HCT116 (cell line): ENCODE results near the gene PLD5. TPM values are rescaled to one million over a fixed set of nuclear protein-coding genes. Genes with fewer than 3 reads are reported as not detected.

ENCODE experiments used
- ATAC-seq: fragments of 200-7000 bp; cut with Tn5 transposase; 2 replicates; pipeline ENCODE4 v1.9.1; 2020; ENCODE audit warnings: mild to moderate bottlenecking, moderate library complexity
- BruUV-seq: library from RNA; stranded (reverse); fragments of 400-500 nt; replicated peaks from 2 replicates; lab custom pipeline; 2021; lab: Mats Ljungman, UMichigan
- CTCF ChIA-PET: fragments of 300-600 bp; sonication (Branson Sonifier 250); formaldehyde crosslinking; loops from one replicate; lab custom pipeline; 2021; ENCODE audit warnings: antibody characterized with exemption; lab: Charles Lee
- POLR2A ChIA-PET: fragments of 300-600, 350-600 bp; sonication (Branson Sonifier 250); formaldehyde crosslinking; loops from one replicate; lab custom pipeline; 2021; ENCODE audit warnings: antibody characterized with exemption; lab: Charles Lee
- RAD21 ChIA-PET, 2 experiments: fragments of 300-600 bp; sonication (Branson Sonifier 250); formaldehyde crosslinking; loops; one replicate each; lab custom pipeline; 2023; ENCODE audit warnings: low total read pairs in 2 of 2; ENCODE audit not compliant: uncharacterized antibody in 2 of 2, unreplicated experiment in 2 of 2, low non-redundant PET in 1 of 2; lab: Charles Lee
- DNase-seq: peaks from one replicate; pipeline ENCODE4 v3.0.0-alpha.2; 2010; ENCODE audit warnings: low read depth, low spot score
- H2AFZ ChIP-seq: fragments of 200-600 bp; shearing (Covaris generic), sonication (generic); 2 replicates; pipeline ENCODE4 v1.6.1; 2017; ENCODE audit warnings: low read depth, mixed run types, mixed read lengths, antibody characterized with exemption, low read length; ENCODE audit not compliant: poor library complexity, severe bottlenecking
- H3K27ac ChIP-seq: 2 replicates; pipeline ENCODE4 v1.5.1; 2012; ENCODE audit warnings: low read depth, low read length
- H3K27me3 ChIP-seq: fragments of 200-600 bp; sonication (generic); 2 replicates; pipeline ENCODE4 v1.6.1; 2016; ENCODE audit warnings: mixed run types, low read length, mixed read lengths; ENCODE audit not compliant: insufficient read depth
- H3K36me3 ChIP-seq, 2 experiments: fragments of 200-500 bp in 1 of 2; fragments of 200-600 bp in 1 of 2; sonication (Bioruptor generic) in 1 of 2; sonication (generic) in 1 of 2; 2 replicates each; pipeline versions ENCODE4 v1.5.1 to v1.6.1; 2014 to 2016; ENCODE audit warnings: low read length in 2 of 2, inconsistent platforms in 1 of 2, mixed read lengths in 1 of 2, mixed run types in 1 of 2; ENCODE audit not compliant: insufficient read depth in 2 of 2, control insufficient read depth in 1 of 2
- H3K4me1 ChIP-seq, 2 experiments: fragments of 200-600 bp in 1 of 2; sonication (generic) in 1 of 2; 2 replicates each; pipeline versions ENCODE4 v1.5.1 to v1.6.1; 2012 to 2017; ENCODE audit warnings: low read length in 2 of 2, inconsistent platforms in 1 of 2, mild to moderate bottlenecking in 1 of 2, mixed read lengths in 1 of 2, mixed run types in 1 of 2, moderate library complexity in 1 of 2; ENCODE audit not compliant: insufficient read depth in 2 of 2, control insufficient read depth in 1 of 2
- H3K4me2 ChIP-seq: fragments of 200-600 bp; sonication (generic); 2 replicates; pipeline ENCODE4 v1.6.1; 2017; ENCODE audit warnings: mixed run types, low read length, mixed read lengths
- H3K4me3 ChIP-seq, 2 experiments: fragments of 200-600 bp in 1 of 2; sonication (generic) in 1 of 2; replicated peaks in 1 of 2; 2 replicates each; pipeline ENCODE4 v1.5.1; 2011 to 2016; ENCODE audit warnings: low read length in 2 of 2, control low read depth in 1 of 2, low read depth in 1 of 2, mild to moderate bottlenecking in 1 of 2, mixed read lengths in 1 of 2, mixed run types in 1 of 2
- H3K79me2 ChIP-seq: fragments of 200-600 bp; sonication (generic); 2 replicates; pipeline ENCODE4 v1.6.1; 2017; ENCODE audit warnings: mild to moderate bottlenecking, mixed run types, low read length, moderate library complexity, mixed read lengths; ENCODE audit not compliant: insufficient read depth
- H3K9ac ChIP-seq: fragments of 200-600 bp; sonication (generic); 2 replicates; pipeline ENCODE4 v1.6.1; 2016; ENCODE audit warnings: low read length, mixed read lengths
- H3K9me2 ChIP-seq: fragments of 200-600 bp; sonication (generic), shearing (Covaris generic); 2 replicates; pipeline ENCODE4 v1.6.1; 2017; ENCODE audit warnings: mixed run types, mild to moderate bottlenecking, moderate library complexity; ENCODE audit not compliant: insufficient read depth
- H3K9me3 ChIP-seq, 2 experiments: fragments of 200-500 bp in 1 of 2; fragments of 200-600 bp in 1 of 2; sonication (Bioruptor generic) in 1 of 2; sonication (generic) in 1 of 2; 2 replicates each; pipeline ENCODE4 v1.6.1; 2014 to 2017; ENCODE audit warnings: low read length in 2 of 2, mixed read lengths in 2 of 2, inconsistent platforms in 1 of 2, low read depth in 1 of 2, mild to moderate bottlenecking in 1 of 2, mixed run types in 1 of 2, moderate library complexity in 1 of 2; ENCODE audit not compliant: control insufficient read depth in 1 of 2, insufficient read depth in 1 of 2
- H4K20me1 ChIP-seq: fragments of 200-600 bp; sonication (generic), shearing (Covaris generic); 2 replicates; pipeline ENCODE4 v1.6.1; 2017; ENCODE audit warnings: mixed run types, mild to moderate bottlenecking, moderate library complexity; ENCODE audit not compliant: insufficient read depth
- ELF1 ChIP-seq: IDR thresholded peaks from 2 replicates; pipeline ENCODE4 v1.6.1; 2012; ENCODE audit warnings: low read depth, borderline replicate concordance
- POLR2A ChIP-seq: IDR thresholded peaks from 2 replicates; pipeline ENCODE4 v1.7.0; 2011; ENCODE audit warnings: borderline replicate concordance; ENCODE audit not compliant: insufficient read depth, insufficient read length; ENCODE audit errors: extremely low read depth
- POLR2AphosphoS5 ChIP-seq: IDR thresholded peaks from 2 replicates; pipeline ENCODE4 v1.6.1; 2011; ENCODE audit warnings: mild to moderate bottlenecking, low read depth, low read length, moderate library complexity
- REST ChIP-seq: IDR thresholded peaks from 2 replicates; pipeline ENCODE4 v1.6.1; 2012; ENCODE audit warnings: low read depth
- SIN3A ChIP-seq: IDR thresholded peaks from 2 replicates; pipeline ENCODE4 v1.6.1; 2012; ENCODE audit warnings: low read depth
- TCF7L2 ChIP-seq: IDR thresholded peaks from 2 replicates; pipeline ENCODE4 v1.7.0; 2011; ENCODE audit warnings: borderline replicate concordance, inconsistent platforms; ENCODE audit not compliant: insufficient read depth, insufficient read length; ENCODE audit errors: extremely low read depth
- YY1 ChIP-seq: IDR thresholded peaks from 2 replicates; pipeline ENCODE4 v1.6.1; 2011; ENCODE audit warnings: low read length, low read depth, moderate library complexity, mild to moderate bottlenecking; ENCODE audit not compliant: insufficient replicate concordance; ENCODE audit errors: extremely low read depth
- ZNF274 ChIP-seq: fragments of 200-500 bp; sonication (Bioruptor generic); IDR thresholded peaks from 2 replicates; pipeline ENCODE4 v1.6.1; 2014; ENCODE audit warnings: mild to moderate bottlenecking, low read depth, low read length, inconsistent platforms
- intact Hi-C: fragments of 100-400 bp; cut with micrococcal nuclease; formaldehyde crosslinking; loops from 2 replicates; pipeline ENCODE4 v1.10.0; 2022
- total RNA-seq: library from RNA; stranded (reverse); gene quantifications from one replicate; pipeline ENCODE4 v1.2.1, GENCODE V29; 2021; ENCODE audit not compliant: unreplicated experiment

Gene PLD5
- total RNA-seq, 1 experiment from 2014 or later = not detected

- Histone ChIP-seq H3K4me1 (no peaks in the 10 kb centered on the region), H3K9me2 (no peaks in the 10 kb centered on the region), H3K27ac (no peak overlapping the region), H3K9me3 (no peaks in the 10 kb centered on the region), H3K9ac (no peak overlapping the region), H3K4me2 (no peak overlapping the region), H3K4me3 (no peak overlapping the region), H4K20me1 (no peaks in the 10 kb centered on the region), H3K27me3 (no peaks in the 10 kb centered on the region), H2AFZ (no peak overlapping the region), H3K36me3 (no peaks in the 10 kb centered on the region), H3K79me2 (no peaks in the 10 kb centered on the region)
- ATAC-seq = no peak
- DNase-seq = no peak
- TF ChIP-seq ELF1 = no peak
- no peak for TF ChIP-seq TCF7L2
- no peak for TF ChIP-seq YY1
- TF ChIP-seq ZNF274 = no peak
- no peak for TF ChIP-seq POLR2AphosphoS5
- no peak for TF ChIP-seq SIN3A
- no peak for TF ChIP-seq POLR2A
- TF ChIP-seq REST = no peak
- ChIA-PET RAD21 (no interaction called here), POLR2A (no interaction called here), CTCF (no interaction called here)
- intact Hi-C loops = no loop called here
- no TSS peak for BruUV-seq
These were observed 120.2 kb downstream of the PLD5 start for GRCh38 chr1:242404296-242404695.
